ENCODE measurements around the gene MID1. TPM values are rescaled to one million over a fixed set of nuclear protein-coding genes. Genes with fewer than 3 reads are reported as not detected.
A peak's percentile ranks its signal among the peaks of the same experiment; 100 is the strongest.

Gene MID1
- total RNA-seq, 4 donors from 2014 or later = 17.0 to 23.4 (median 19.0) TPM

DNA sequence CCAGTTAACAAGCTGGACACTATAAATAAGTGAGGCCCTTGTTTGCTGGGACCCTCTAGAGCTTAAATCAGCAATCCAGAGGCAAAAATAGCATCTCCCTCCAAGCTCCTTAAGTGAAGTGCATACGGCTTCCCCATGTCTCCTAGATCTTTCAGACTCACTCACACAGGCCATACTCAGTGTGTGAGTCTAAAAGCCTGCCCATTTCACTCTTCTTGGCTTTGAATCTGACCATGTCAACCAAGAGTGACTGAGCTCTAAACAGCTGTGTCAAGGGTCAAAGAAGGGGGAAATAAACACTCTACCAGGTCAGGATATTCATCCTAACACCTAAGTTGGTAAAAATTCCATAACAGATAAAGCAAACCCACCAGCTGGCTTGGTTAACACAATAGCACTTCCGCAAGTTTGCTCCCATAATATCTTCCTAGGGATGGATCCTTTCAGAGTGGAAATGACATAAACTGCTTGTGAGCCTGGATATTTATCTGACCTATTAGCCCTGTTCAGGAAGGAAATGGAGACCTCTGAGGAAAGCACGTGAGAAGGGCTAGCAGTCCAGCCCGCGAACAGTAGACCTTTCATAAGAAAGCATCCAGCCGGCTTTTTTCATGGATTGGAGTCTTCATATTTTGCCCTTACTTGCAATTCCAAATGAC lies 65.6 kb downstream of the MID1 start:
- 68 to 75% methylated on average over 3 of the region's 6 CpGs for WGBS, 2 donors (ENCODE audit: low coverage in 1 of 2)
- Histone ChIP-seq H3K9me3 (no peaks in the 10 kb centered on the region), H3K36me3 (no peaks in the 10 kb centered on the region), H3K4me1 (peaks cover 0 to 6% (median 0%) of the 10 kb centered on the region in 3 donors), H3K4me3 (no peak overlapping the region), H3K27me3 (no peaks in the 10 kb centered on the region), H3K27ac (peak overlapping the region in 1 of 4 donors; percentile 35)
- TF ChIP-seq POLR2A (IDR thresholded peaks at IDR 0.05) (no peak), POLR2AphosphoS5 (IDR thresholded peaks at IDR 0.05) (no peak), EP300 (IDR thresholded peaks at IDR 0.05) (no peak)
- TF ChIP-seq, protein P1, sequence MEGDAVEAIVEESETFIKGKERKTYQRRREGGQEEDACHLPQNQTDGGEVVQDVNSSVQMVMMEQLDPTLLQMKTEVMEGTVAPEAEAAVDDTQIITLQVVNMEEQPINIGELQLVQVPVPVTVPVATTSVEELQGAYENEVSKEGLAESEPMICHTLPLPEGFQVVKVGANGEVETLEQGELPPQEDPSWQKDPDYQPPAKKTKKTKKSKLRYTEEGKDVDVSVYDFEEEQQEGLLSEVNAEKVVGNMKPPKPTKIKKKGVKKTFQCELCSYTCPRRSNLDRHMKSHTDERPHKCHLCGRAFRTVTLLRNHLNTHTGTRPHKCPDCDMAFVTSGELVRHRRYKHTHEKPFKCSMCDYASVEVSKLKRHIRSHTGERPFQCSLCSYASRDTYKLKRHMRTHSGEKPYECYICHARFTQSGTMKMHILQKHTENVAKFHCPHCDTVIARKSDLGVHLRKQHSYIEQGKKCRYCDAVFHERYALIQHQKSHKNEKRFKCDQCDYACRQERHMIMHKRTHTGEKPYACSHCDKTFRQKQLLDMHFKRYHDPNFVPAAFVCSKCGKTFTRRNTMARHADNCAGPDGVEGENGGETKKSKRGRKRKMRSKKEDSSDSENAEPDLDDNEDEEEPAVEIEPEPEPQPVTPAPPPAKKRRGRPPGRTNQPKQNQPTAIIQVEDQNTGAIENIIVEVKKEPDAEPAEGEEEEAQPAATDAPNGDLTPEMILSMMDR (IDR thresholded peaks at IDR 0.05) = no peak
- ATAC-seq = no peak

DNA sequence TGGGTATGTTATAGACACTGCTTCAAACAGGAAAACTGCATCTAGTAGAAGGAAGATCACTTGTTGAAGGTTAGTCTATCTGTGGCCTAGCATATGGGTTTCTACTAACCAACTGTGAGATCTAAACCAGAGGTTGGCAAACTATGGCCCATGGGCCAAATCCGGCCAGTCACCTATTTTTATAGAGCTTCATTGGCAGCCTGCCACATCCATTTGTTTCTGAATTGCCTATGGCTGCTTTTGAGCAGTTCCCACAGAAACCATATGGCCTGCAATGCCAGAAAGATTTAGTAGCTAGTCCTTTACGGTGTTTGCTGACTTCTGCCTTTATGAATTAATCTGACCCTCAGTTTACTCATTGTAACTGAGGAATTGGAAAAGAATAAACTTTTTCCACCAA lies 71.1 kb downstream of the MID1 start:
- ATAC-seq = no peak
- Histone ChIP-seq H3K9me3 (no peaks in the 10 kb centered on the region), H3K27ac (no peak overlapping the region), H3K4me1 (no peaks in the 10 kb centered on the region), H3K36me3 (no peaks in the 10 kb centered on the region), H3K4me3 (no peak overlapping the region), H3K27me3 (no peaks in the 10 kb centered on the region)
- WGBS, 2 donors (ENCODE audit: low coverage in 1 of 2) = 61% methylated on average over 2 of the region's 2 CpGs; no CpG with 5 or more reads in 1 of the 2 donors
- TF ChIP-seq EP300 (IDR thresholded peaks at IDR 0.05) = no peak
- TF ChIP-seq, protein P1 (IDR thresholded peaks at IDR 0.05) = no peak
- no peak for TF ChIP-seq POLR2AphosphoS5 (IDR thresholded peaks at IDR 0.05)
- no peak for TF ChIP-seq POLR2A (IDR thresholded peaks at IDR 0.05)

DNA sequence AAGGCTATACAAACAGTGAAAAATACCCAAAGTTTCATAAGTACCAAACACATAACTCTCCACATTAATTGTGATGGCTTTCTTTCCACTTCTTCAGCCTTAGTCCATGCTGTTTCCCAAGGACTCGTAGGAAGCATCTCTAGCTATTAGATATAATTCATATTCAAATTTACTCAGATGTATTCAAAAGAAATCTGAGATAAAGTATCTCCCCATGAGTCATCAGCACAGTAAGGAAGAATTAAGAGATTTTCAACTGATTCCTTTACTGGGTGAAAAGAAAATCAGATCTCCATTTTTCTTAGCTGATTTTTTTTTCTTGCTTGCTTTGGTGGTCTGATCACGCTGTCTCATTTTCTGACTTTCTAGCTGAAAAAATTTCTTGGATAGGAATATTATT lies 71.7 kb downstream of the MID1 start:
- ATAC-seq = no peak
- H3K9me3 ChIP-seq = no peaks in the 10 kb centered on the region
- no peaks in the 10 kb centered on the region for H3K36me3 ChIP-seq
- TF ChIP-seq EP300 (IDR thresholded peaks at IDR 0.05) = no peak
- TF ChIP-seq, protein P1 (IDR thresholded peaks at IDR 0.05) = no peak
- TF ChIP-seq POLR2AphosphoS5 (IDR thresholded peaks at IDR 0.05) = no peak
- TF ChIP-seq POLR2A (IDR thresholded peaks at IDR 0.05) = no peak
- H3K27me3 ChIP-seq = no peaks in the 10 kb centered on the region
- H3K4me1 ChIP-seq = no peaks in the 10 kb centered on the region
- whole genome bisulfite sequencing, 2 donors (ENCODE audit: low coverage in 1 of 2) = 83 to 92% methylated on average over 2 of the region's 2 CpGs
- H3K4me3 ChIP-seq = no peak overlapping the region
- H3K27ac ChIP-seq = no peak overlapping the region

DNA sequence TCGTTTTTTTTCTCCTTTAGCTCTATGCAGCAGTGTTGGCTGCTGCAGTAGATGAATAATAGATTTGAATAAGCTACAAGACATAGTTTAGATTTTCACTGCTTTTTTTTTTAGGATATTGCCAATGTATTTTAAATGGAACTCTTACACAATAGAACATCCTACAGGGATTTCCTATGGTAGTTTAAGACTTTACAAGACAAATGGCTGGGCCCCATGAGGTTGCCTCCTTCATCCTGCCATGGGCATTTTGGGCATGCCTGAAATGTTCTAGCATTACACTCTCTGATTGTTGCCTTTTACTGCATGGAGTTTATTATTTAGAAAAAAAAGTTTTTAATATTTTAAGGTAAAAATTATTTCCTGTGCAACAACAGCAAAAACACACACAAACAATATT lies 74.5 kb downstream of the MID1 start:
- no peak overlapping the region for H3K4me3 ChIP-seq
- no peaks in the 10 kb centered on the region for H3K27me3 ChIP-seq
- H3K4me1 ChIP-seq = no peaks in the 10 kb centered on the region
- 0 to 20% methylated on average over 1 of the region's 1 CpG for WGBS, 2 donors (ENCODE audit: low coverage in 1 of 2)
- H3K9me3 ChIP-seq = no peaks in the 10 kb centered on the region
- TF ChIP-seq, protein P1 (IDR thresholded peaks at IDR 0.05) = no peak
- TF ChIP-seq EP300 (IDR thresholded peaks at IDR 0.05) (no peak), POLR2A (IDR thresholded peaks at IDR 0.05) (no peak), POLR2AphosphoS5 (IDR thresholded peaks at IDR 0.05) (no peak)
- H3K36me3 ChIP-seq = no peaks in the 10 kb centered on the region
- no peak for ATAC-seq
- H3K27ac ChIP-seq = no peak overlapping the region

DNA sequence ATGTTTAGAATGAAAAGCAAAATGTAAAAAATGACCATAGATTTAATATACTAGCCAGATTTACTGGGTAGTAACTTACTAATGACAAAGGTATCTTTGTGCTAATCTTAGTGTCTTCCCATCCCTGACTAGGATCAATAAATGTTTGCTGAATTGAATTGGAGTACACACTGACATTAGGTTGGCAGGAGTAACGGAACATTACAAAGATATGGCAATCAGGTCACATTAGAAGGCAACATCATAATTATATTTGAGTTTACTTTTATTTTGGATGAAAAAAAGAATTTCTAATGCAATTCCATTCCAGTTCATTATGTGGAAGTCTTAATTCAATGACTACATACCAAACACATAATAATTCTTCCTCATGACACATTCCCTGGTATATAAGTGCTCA lies 77.8 kb downstream of the MID1 start:
- Histone ChIP-seq H3K4me1 (no peaks in the 10 kb centered on the region), H3K9me3 (no peaks in the 10 kb centered on the region), H3K27me3 (no peaks in the 10 kb centered on the region), H3K4me3 (no peak overlapping the region), H3K36me3 (no peaks in the 10 kb centered on the region), H3K27ac (no peak overlapping the region)
- WGBS, 2 donors (ENCODE audit: low coverage in 1 of 2) = 82 to 86% methylated on average over 1 of the region's 1 CpG
- ATAC-seq = no peak
- TF ChIP-seq, protein P1 (IDR thresholded peaks at IDR 0.05) = no peak
- TF ChIP-seq POLR2A (IDR thresholded peaks at IDR 0.05) = no peak
- TF ChIP-seq EP300 (IDR thresholded peaks at IDR 0.05) = no peak
- TF ChIP-seq POLR2AphosphoS5 (IDR thresholded peaks at IDR 0.05) = no peak
